Measurements from ENCODE around the gene RARRES2.
A peak's percentile ranks its signal among the peaks of the same experiment; 100 is the strongest.

RARRES2 gene

GRCh38 chr7:150363370-150363769, 21.9 kb upstream of the RARRES2 start:
- no peak for DNase-seq (ENCODE audit: low read depth in 1 of 2, low spot score in 1 of 2)

GRCh38 chr7:150361807-150362621, 20.6 kb upstream of the RARRES2 start:
- DNase-seq (ENCODE audit: low read depth in 1 of 2, low spot score in 1 of 2) = no peak

GRCh38 chr7:150361402-150361801, 20.0 kb upstream of the RARRES2 start:
- no peak for DNase-seq (ENCODE audit: low read depth in 1 of 2, low spot score in 1 of 2)

- no peak for DNase-seq (ENCODE audit: low read depth in 1 of 2, low spot score in 1 of 2)
Observed at GRCh38 chr7:150360363-150361058, 19.1 kb upstream of the RARRES2 start.

DNA sequence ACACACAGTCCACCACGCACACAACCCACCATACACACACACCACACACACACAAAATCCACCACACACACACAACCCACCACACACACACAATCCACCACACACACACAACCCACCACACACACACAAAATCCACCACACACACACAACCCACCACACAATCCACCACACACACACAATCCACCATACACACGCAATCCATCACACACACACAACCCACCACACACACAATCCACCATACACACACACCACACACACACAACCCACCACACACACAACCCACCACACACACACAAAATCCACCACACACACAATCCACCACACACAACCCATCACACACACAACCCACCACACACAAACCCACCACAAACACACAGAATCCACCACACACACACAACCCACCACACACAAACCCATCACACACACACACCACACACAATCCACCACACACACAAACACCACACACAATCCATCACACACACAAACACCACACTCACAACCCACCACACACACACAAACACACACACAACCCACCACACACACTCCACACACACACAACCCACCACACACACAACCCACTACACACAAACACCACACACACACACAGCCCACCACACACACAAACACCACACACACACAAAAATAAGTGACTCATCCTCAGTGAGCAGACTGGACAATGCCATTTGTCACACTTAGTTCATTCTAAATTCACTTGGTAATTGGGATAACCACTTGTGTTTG, 18.4 kb upstream of the RARRES2 start:
- DNase-seq (ENCODE audit: low read depth in 1 of 2, low spot score in 1 of 2) = no peak

- no peak for DNase-seq (ENCODE audit: low read depth in 1 of 2, low spot score in 1 of 2)
Observed at GRCh38 chr7:150358988-150359621, 17.7 kb upstream of the RARRES2 start.

GRCh38 chr7:150358433-150358832, 17.0 kb upstream of the RARRES2 start:
- DNase-seq (ENCODE audit: low read depth in 1 of 2, low spot score in 1 of 2) = no peak

GRCh38 chr7:150357771-150358427, 16.5 kb upstream of the RARRES2 start:
- no peak for DNase-seq (ENCODE audit: low read depth in 1 of 2, low spot score in 1 of 2)

GRCh38 chr7:150357270-150357669, 15.8 kb upstream of the RARRES2 start:
- DNase-seq (ENCODE audit: low read depth in 1 of 2, low spot score in 1 of 2) = peak in 1 of 2 donors; percentile 48

- DNase-seq (ENCODE audit: low read depth in 1 of 2, low spot score in 1 of 2) = no peak
Observed at GRCh38 chr7:150356265-150356897, 15.0 kb upstream of the RARRES2 start.

DNA sequence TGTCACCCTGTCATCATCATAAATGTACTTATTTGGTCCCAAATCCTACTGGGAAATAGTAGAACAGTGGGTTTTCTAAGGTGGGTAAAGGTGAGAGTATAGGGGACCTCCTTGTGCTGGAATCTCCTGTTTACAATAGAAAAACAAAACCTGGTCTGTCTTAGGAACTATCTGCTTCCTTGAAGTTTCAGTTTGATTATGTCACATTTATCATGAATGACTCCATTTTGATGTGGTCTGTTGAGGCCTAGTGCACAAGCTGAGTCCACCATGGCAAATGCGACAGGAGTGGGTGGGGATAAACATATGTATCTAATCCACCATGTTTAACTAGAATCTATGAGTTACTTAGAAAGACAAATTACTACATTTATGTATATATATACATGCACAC, 14.2 kb upstream of the RARRES2 start:
- DNase-seq (ENCODE audit: low read depth in 1 of 2, low spot score in 1 of 2) = no peak

DNA sequence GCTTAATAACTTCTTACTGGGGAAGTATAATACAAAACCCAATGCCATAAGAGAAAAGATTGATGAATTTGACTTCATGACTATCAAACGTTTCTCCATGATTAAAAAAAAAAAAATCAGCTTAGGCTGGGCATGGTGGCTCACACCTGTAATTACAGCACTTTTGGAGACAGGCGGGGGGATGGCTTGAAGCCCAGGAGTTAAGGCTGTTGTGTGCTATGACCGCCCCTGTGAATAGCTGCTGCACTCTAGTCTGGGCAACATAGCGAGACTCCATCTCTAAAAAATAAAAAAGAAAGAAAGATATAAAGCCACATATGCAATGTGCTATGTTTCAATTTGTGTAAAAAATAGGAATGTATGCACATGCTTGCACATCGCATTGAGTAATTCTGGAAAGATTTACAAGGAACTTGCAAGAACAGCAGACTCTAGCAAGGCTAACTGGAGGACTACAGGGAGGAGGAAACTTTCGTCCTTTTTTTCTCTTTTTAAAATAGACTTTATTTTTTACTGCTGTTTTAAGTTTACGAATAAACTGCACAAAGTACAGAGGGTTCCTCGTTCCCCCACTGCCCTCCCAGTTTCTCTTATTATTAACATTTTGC, 10.3 kb upstream of the RARRES2 start:
- no peak for DNase-seq (ENCODE audit: low read depth in 1 of 2, low spot score in 1 of 2)

- no peak for DNase-seq (ENCODE audit: low read depth in 1 of 2, low spot score in 1 of 2)
Observed at GRCh38 chr7:150346922-150347321, 5.5 kb upstream of the RARRES2 start.

- no peak for DNase-seq (ENCODE audit: low read depth in 1 of 2, low spot score in 1 of 2)
Observed at GRCh38 chr7:150345012-150345411, 3.6 kb upstream of the RARRES2 start.

DNA sequence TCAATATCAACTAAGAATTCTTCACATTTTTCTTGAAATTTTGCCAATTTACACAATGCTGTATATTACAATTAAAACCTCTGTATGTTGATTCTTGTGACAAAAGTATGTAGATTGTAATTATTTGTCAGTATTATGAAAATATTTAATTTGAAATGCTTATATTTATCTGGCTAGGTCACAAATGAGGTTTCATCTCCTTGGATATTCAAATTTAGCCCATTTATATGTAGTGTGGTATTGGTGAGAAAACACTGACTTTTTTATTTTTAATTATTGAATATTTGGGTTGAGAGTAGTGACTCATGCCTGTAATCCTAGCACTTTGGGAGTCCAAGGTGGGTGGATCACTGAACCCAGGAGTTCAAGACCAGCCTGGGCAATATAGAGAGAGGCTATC, 2.9 kb upstream of the RARRES2 start:
- no peak for DNase-seq (ENCODE audit: low read depth in 1 of 2, low spot score in 1 of 2)

DNA sequence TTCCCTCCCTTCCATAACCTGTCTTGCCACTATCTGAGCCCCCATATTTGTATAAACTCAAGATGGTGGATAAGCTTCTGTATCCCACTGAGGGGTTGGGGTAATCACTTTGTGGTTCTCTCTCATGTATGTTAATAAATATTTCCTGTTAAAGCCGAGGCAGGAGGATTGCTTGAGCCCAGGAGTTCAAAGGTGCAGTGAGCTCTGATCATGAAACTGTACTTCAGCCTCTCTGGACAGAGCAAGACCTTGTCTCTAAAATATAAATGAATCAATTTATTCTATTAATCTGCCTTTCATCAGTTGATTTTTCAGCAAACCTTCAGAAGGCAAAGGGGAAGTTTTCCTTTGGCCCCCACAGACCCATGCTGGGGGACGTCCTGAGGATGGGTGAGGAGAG, 1.8 kb upstream of the RARRES2 start:
- no peak for DNase-seq (ENCODE audit: low read depth in 1 of 2, low spot score in 1 of 2)

DNA sequence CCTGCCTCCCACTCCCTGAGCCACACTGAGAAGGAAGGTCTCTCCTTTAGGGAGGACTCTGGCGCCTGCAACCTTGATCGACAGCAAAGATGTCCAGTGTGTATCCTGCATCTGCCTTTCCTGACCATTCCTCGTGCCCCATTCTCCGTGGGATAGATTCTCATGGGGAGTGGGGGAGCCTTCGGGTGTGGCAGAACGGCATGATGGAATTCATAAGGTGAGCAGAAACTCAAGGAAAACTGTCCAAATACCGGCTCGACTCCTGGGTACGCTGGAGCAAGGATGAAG, 636 bp upstream of the RARRES2 start:
- no peak for DNase-seq (ENCODE audit: low read depth in 1 of 2, low spot score in 1 of 2)

DNA sequence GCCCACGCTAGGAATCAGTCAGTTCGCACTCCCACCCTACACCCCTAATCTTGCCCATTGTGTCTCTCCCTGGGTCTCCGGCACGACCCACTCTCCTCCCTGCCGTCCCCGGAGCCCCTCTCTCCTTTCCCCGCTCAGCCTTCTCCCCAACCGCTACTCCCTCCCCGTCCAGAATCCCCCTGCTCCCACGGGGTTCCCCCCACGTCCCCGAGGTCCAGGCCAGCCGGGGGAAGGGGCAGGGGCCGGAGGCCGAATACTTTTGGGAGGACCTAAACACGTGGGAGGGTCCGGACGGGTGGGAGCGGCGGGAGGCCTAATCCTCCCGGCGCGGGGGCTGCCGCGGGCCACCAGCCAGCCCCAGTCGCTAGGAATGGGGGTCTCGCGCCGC, 560 bp downstream of the RARRES2 start:
- DNase-seq (ENCODE audit: low read depth in 1 of 2, low spot score in 1 of 2) = no peak

DNA sequence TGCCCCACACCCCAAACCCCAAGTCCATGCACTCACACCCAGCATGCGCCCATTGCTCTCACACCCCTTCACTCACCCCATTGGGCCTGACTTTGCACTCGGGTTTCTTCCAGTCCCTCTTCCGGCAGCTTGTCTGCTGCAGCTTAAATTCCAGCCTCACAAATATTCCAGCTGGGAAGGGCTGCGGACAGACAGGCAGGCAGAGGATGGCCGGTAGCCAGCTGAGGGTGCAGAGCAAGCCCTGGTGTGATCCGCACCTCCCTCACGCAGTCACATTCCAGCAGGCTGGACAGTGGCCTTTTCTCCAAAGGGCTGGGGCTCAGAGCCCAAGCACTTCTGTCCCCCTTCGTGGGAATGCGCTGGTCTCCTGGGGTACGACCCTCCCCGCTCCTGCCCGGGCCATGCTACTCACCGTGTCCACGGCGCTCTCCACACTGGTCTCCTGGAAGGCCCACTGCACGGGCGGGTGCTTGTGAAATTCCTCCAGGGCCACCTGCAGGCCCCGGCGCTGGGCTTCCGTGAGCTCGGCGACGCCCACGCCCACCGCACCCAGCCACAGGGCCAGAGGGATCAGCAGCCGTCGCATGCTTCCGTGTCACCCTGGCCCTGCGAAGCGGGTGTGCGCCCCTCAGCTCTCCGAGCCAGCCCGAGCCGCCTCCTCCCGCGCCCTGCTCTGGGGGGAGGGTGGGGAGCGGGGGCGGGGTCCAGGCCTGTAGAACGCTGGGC, 1.2 kb downstream of the RARRES2 start:
- DNase-seq (ENCODE audit: low read depth in 1 of 2, low spot score in 1 of 2) = no peak

GRCh38 chr7:150339409-150339809, 2.0 kb downstream of the RARRES2 start:
- no peak for DNase-seq (ENCODE audit: low read depth in 1 of 2, low spot score in 1 of 2)
